GM21529 (cell line): ENCODE data around the gene TEX2.

Experiments used
- ATAC-seq: cut with Tn5 transposase; IDR thresholded peaks from one replicate; pipeline ENCODE4 v1.9.1; 2021; ENCODE audit not compliant: unreplicated experiment

The TEX2 gene

DNA sequence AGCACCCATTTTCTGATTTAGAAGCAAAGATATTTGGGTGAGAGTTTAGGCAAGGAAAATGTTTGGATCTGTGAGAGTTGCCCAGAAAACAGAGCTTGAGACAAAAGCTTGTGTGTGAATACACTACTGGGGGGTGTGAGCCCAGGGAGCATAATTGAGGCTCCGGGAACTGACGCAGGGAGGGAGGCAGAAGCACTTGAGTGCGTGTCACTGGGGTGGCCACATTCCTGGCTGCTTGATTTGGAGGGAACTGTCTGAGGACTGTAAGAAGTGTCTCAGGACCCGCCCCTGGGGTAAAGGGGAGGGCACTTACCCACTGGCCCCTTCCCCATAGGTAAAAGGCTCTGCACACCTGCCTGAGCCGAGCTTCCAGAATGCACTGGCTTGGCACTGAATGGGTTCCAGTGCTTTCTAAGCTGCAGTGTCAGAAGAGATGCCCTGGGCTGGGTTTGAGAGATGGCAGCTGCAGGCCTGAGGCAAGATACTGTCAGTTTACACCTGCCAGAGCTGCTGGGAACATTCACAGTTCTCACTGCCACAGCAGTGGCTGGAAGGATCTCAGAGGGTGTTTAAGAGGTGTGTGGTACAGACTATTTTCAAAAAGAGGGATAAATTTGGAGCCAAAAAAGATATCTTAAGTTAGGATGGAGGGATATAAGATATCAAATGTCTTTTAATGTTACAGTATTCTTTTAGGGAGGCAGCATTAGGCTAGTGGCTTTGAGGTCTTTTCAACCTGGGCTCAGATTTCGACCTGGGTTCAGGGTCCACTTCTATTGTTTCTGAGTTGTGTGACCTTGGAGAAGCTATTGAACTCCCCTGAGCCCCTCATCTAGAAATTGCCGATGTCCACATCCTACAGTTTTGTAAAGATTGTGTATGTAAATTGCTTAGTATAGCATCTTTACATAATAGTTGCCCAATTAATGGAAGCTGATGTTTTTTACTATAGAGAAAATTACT is 6.9 kb upstream of the TEX2 start:
- no peak for ATAC-seq

DNA sequence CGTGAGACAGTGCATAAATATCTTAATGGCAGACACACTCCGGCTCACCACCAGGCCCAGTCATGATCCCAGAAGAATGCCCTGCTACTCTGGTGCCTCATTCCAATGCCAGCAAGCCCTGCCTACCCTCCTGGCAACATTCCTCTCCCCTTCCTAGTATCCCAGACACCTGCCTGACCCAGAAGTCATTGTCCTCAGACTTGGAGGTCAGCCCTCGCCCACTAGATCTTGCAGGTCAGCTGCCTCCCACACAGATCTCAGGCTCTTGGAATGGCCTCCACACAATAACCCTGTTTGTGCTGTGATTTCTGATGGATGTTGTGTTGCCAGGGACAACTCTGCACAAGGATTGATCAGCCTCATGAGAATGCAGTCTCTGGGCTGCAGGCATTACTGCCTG is 1.8 kb upstream of the TEX2 start:
- ATAC-seq = no peak

DNA sequence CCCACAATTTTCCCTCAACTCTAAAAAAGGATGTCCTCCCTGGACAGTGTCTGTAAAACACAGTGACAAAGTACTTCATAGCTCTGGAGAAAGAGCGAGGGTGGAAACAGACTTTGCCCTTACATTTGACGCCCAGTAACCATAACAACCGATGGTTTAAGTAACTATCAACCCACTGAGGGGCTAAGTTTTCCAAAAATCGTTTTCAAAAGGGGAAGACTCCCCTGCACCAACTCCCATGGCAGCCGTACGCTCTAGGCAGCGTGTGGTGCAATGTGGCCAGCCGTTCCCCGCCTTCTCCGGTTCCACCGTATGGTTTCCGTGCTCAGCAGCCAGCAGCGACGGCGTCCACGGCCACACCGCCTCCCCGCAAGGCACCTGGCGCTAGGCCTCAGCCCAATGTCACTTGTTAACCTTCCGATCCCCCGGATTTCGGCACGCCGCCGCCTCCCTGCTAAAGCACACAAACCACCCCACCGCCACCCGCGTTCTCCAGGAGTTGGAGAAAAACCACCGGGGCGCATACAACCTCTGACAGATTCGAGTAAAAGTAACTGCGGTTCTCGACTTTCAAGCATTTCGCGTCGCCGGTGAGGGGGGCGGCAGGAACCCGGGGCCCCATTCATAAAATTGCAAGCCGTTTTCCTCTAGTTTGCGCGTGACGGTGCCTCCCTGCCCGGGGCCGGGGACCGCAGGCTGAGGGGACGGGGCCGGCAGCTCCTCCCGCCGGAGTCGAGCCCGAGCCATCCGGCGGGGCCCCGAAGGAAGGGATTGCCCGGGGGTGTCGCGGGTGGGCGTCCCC is 661 bp downstream of the TEX2 start:
- peak; percentile 20 for ATAC-seq

DNA sequence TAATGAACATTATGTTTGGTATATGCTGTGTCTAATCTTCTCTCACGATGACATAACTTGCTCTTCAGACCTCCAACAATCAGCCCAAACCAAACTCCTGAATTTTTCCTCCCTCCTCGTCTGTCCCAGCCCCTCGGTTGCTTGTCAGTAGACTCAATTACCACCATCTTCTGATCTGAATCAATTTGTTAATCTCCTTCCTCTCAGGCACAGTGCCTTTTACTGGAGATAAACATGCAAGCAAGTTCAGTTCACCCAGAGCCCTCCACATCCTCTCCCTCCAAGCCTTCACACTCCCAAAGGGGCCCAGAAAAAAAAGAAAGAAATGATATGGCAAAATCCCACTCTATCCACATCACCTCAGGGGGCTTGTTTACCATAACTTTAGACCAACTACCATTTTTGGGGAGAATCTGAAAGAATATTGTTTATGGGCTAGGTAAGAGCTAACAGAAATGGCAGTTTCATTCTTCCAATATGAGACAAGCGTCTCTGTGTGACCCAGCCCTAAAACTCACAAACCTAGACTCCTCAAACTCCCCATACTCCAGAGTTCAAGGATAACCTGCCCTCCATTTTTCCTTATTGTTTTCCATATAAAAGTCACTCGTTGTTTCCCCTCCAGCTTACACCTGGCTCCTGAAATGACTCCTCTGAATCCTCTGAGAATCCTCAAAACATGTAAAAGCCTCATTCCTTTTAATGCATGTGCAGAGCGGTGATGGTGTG is 1.5 kb downstream of the TEX2 start:
- ATAC-seq = no peak

DNA sequence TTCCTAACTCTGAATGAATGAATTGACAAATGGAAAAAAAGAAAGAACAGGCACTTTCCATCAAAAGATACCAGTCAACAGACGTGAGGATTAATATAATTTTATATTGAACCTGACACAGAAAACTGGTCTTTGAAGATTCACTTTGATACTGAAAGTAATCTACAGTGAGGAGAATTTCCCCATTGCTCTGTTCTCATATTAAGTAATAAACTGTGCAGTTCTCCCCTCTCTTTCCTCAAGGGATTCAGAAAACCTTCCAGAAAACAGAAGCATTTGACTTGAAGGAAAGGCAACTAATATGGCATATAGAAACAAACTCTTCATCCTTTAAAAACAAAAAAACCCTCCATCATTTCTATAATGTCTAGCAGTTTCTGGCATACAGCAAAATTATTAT is 2.2 kb downstream of the TEX2 start:
- no peak for ATAC-seq

DNA sequence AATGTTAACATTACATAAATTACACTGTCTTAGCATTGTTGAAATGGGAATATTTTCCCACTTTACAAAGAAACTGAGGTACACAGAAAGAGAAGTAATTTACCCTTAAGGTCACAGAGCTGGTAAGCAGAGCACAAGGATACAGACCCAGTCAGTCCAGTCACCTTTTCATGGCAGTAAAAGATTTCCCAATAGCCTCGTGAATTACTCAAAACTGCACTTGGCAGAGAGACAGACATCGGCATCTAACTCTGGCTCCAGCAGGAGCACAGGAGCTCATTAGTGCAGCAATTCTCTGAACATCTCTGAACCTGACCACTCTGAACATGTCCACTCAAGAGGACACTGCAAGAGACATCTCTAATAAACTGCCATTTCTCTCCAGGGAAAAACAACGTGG is 3.1 kb downstream of the TEX2 start:
- no peak for ATAC-seq

DNA sequence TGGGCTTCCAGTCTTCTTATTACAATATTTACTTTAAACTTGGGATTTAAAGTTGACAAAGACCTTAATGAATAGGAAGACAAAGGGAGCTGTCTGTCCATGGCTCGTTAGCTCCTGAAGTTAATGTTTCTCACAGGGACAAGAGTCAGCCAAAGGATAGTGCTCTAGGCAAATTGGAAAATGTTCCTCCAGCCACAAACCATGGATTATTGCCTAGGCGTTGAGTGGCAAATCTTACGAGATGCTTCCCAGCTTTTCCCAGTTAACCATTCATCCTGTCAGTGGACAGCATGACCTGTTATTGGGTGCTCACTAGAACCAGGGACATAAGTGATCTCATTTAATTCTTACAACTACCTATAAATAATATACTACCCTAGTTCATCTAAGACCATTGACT is 3.6 kb downstream of the TEX2 start:
- no peak for ATAC-seq

DNA sequence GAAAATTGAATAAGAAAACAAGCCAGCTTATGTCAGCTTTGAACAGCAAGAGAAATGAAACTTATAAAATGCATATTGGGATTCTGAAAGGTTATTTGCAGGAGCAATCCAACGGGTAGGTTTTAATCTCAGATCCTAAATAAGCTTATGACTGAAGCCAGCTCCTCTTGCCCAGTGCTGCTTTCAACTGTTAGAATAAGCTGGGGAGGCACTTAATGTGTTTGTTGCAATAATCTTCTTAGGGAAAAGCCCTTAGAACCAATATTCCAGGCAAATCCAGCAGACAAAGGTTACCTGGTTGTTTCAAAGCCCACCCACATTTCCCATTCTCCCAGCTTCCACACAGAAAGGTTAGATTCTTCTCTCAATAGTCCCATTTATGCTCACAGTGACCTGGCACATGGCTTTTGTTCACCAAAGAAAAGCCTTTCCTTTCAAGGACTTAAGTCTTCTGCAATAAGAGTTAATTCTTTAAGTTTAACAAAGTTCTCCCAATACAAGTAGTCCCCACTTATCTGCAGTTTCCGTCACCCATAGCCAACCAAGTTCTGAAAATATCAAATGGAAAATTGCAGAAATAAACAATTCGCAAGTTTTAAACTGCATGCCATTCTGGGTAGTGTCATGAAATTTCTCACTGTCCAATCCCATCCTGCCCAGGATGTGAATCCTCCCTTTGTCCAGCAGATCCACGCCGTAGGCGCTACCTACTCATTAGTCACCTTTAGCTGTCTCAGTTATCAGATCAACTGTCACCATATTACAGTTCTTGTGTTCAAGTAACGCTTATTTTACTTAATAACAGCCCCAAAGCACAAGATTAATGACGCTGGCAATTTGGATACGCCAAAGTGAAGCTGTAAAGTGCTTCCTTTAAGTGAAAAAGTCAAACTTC is 5.9 kb downstream of the TEX2 start:
- no peak for ATAC-seq

DNA sequence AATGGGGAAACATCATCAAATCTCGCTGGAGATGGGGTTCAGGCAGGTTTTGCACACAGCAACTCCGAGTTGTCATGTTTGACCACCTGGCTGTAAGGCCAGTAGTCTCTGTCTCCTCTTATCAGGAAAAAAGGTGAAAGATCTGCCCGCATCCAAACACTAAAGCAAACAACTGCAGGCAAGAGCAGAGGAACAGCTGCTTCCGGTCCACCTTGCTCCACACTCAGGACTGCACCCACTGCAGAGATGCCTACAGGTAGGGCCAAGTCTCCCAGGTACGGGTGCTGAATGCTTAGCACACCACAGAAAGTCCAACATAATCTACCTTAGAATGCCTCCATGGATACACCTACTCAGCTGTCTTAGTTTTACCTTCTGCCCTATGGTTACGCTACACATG is 7.3 kb downstream of the TEX2 start:
- ATAC-seq = no peak

DNA sequence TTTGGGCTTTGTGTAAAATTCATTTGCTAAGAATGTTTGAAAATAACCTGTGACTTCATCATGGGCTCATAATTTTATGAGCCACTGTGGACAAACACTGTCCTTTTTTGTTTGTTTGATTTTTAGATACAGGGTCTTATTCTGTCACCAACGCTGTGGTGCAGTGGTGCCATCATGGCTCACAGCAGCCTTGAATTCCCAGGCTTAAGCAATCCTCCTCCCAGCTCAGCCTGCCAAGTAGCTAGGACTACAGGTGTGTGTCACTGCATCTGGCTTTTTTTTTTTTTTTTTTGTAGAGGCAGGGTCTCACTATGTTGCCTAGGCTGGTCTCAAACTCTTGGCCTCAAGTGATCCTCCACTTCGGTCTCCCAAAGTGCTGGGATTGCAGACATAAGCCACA is 8.3 kb downstream of the TEX2 start:
- no peak for ATAC-seq

DNA sequence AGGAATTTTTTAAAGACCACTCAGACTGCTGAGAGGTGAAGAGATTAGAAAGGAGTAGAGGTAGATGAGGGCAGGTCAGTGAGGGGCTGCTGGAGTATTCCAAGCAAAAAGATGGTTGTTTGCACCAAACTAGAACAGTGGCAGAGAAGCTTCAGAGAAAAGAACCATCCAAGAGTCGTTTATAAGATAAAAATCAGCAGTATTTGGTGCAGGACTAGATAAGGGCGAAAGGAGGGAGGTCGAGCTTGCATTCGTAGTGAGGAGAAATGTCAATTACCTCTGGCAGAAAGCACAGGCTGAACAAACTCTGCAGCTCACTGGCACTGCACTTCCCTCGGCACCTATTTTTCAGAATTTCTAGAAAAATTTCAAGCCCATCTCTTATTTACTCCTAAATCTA is 9.6 kb downstream of the TEX2 start:
- no peak for ATAC-seq

DNA sequence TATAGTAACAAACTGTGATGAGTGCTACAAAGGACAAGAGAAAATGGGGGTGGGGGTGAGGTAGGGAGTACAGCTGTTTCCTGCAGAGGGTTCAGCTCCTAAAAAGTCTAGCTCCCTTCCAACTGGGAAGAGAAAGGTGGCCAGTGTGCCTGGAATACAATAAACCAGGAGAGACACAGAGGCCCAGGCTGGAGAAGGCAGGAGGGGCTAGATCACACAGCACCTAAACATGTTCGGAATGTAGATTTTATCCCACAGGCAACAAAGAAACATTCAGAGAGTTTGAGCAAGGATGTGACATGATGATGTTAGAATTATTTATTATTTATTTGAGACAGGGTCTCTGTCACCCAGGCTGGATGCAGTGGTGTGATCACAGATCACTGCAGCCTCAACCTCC is 10.2 kb downstream of the TEX2 start:
- ATAC-seq = no peak

DNA sequence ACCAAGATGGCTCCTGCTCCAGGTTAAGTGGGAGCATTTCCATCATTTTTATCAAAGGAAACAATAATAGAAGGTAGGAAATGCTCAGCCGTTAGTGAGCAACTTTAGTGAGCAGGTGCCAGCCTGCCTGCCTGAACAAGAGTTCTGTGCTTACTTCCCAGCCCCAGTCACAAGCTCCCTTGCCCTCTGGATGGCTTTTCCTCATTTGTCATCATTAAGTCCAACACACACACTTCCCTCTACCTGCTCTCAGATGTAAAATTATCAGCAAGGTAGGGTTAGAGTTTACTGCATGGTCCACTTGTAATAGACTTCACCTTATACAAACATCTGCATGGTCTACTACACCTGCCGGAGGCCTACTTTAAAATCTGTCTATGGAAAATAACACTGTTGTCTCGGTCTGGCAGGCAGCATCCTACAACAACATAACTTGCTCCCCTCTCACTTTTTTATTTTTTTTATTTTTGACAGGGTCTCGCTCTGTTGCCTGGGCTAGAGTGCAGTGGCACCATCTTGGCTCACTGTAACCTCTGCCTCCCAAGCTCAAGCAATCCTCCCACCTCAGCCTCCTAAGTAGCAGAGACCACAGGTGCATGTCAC is 12.7 kb downstream of the TEX2 start:
- no peak for ATAC-seq

DNA sequence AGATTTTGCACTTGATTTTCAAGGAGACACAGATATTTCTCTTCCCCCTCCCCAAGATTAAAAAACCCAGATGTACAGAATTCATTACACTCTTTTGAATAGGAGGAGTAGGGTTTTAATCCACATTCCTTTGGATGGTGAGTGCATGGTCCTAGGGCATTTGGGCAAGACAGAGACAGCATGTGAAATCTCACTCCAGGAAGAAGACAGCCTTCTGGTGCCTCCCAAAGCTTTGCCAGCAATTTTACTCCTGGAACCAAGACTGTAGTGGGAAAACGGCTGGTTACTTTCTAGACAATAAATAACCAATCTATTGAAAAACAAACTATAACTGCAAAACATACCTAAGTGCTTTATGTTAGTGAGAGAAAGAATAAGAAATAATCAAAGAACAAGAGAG is 15.2 kb downstream of the TEX2 start:
- no peak for ATAC-seq

DNA sequence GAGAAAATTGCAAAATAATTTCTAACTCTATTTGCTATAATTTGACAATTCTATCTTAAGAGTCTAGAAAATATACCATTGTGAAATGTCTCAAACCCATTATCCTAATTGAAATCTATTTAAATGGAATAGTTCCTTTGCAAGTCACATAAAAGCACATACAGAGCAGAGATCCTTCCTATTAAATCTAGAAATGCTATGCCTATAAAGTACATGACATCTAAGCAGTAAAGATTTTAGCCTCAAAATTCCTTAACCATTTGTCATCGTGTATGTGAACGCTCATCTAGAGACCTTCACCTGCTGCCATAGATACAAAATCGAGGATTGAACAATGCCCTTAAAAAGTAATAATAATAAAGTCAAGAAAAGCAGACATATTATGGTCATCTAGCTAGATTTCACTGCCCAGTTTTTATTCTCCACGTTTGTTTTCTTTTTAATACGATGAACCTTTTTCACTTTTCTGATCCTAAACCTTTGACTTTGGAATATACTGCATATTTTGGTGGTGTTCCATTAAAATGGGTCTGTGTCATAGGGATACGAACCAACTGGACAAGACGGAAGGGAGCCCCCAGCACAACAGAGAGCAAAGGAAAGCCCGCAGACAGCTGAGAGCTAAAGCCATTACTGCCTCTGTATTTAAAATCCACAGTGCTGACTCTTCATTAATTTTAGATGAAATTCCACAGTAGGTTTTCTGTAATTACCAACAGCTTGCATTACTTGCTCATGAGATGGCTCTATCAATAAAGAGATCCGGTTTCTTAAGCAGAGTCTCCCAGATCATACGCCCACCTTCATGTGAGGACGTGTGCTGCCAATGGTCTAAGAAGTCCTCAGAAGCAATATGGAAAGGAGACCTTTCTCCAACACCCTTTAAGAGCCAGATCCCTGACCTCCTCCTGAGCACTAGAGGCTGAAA is 17.6 kb downstream of the TEX2 start:
- ATAC-seq = no peak

DNA sequence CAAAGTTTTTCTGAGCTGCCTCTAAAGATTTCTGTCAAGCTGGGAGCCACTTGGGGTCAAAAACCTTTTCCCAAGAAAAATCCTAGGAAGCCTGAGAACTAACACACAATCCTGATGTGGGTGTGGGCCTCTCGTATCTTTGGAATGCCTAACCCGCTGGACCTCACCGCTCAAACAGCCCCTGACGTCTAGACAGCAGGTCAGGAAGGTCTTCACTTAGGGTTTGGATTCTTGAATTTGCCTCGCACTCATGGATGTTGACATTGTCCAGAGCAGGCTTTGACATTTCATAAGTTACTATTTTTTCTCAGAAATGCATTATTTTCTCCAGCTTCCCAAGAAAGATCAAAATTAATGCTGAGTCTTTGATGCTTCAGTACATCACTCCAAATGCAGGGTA is 18.9 kb downstream of the TEX2 start:
- no peak for ATAC-seq

DNA sequence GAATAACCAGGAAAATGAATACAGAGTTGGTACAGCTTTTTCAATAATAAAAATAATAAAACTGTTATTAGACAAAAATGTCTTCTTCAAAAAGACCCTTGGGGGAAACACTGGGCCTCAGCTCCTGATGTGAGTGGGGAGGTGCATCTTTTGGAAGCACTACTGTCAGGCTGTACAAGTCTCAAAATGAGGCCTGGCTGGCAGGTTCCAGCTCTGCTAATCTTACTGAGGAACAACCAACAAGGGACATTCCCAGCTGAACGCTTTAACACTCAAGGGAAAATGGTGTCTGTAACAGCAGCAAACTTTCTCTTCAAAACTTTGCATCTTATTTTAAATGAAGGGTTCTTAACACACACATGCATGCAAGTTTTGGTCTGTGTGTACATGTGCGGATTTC is 19.7 kb downstream of the TEX2 start:
- ATAC-seq = no peak

DNA sequence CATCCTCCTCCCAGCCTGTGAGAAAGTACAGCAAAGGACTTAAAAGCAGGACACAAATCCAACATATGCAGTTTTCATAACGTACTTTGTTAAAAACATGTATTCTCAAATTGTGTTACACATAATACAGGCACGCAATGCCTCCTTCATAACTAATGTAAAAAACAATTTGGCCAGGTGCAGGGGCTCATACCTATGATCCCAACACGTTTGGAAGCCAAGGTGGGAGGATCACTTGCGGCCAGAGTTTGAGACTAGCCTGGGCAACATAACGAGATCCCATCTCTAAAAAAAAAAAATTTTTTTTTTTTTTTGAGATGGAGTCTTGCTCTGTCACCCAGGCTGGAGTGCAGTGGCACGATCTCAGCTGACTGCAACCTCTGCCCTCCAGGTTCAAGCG is 20.4 kb downstream of the TEX2 start:
- ATAC-seq = no peak

DNA sequence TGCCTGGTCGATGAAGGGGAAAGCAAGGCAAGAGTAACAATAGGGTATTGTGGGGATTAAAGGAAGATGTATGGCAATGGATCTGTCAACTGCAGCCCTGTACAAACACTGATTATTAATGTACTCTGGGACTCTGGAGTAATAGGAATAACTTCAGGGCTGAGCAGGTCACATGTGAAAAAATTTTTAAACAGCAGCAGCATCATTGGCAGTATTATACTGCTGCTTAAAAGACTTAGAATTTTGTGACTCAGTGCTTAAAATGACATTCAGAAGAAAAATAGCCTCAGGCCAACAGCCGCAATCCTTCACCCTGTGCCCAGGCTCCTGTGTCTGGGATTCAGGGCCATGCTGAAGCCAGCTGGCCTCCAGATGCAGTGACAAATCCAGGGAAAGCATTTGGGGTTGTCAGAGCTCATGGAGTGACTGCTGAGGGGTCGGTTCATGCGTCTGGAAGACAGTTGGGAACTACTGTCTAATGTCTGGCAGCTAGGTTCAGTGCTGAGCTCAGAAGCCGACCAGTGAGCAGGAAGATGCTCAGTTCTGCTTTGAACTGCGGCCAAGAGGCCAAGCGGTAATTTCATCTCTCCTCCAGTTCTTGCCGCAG is 22.2 kb downstream of the TEX2 start:
- ATAC-seq = no peak
